NCI-H82 treated with DMSO at 0.1 percent for 48 hours (cell line): ENCODE measurements around the gene C19orf85.
"Not testable (repeated sequence)": the region's sequence is repeated elsewhere in the genome, so short reads cannot be mapped to it uniquely, and the experiment has no call there.

ENCODE experiments used
- DNase-seq: peaks from one replicate; lab custom pipeline; 2025; ENCODE audit not compliant: unreplicated experiment; lab: John Stamatoyannopoulos, UW

Gene C19orf85

DNA sequence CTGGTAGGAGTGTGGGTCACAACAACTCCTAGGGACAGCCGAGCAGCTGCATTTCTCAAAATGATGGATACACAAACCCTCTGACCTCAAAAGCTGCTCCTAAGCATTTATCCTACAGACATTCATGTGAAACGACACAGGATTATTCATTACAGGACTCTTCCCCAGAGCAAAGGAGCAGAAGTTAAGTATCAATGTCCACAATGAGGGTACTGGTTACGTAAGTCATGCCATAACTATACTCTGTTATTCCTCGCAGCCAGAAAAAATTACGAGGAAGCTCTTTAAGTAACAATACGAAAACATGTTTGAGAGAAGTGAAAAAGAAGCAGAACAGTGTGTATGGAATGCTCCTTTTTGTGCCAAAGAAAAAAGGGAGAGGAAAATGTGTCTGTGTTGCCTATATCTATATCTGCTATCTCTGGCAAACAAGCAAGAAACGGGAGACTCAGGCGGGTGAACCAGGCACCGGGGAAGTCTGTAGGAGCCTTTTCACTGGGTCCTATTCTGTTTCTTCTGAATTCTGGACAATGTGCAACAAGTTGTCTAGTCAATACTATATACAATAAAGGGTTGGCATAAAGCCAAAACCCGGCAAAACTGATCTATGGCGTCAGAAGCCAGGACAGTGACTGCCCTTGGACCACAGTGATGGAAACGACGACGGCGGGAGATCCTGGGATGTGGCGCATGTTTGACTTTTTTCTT is 4.4 kb downstream of the C19orf85 start:
- no peak for DNase-seq

DNA sequence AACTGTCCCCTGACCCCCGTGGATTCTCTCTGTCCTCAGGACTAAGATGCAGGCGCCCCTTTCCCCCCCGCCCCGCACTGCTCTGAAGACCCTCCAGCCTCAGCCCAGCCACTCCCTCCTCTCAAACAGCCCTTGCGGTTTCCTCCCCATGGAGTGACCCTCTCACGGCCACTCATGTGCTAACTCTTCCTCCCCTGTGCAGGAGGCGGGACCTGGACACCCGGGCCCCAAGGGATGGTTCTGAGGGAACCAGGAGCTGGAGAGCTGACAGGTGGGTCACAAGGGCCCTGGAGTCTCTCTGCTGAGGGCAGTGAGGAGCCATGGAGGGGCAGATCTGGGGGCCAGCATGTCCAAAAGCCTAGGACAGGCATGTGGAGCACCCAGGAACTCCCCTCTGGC is 5.0 kb downstream of the C19orf85 start:
- no peak for DNase-seq

- no peak for DNase-seq
Observed at GRCh38 chr19:55457683-55458457, 6.7 kb downstream of the C19orf85 start.

DNA sequence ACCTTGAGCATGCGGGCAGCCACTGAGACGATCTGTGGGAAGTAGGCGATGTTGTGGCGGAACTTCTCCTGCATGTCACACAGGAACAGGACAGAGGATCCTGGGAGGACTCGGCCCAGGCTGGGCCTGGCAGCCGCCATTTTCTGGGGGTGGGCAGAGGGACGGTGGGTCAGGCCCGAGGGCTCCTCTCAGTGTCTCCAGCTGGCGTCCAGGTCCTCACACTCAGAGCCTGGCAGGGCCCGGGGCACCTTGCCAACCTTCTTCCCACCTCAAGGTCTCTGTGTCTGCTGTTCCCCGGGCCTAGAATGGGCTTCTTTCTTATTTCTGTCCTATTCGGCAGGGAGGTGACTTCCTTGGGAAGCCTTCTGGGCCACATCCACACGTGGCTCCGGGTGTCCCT is 8.2 kb downstream of the C19orf85 start:
- DNase-seq = no peak

DNA sequence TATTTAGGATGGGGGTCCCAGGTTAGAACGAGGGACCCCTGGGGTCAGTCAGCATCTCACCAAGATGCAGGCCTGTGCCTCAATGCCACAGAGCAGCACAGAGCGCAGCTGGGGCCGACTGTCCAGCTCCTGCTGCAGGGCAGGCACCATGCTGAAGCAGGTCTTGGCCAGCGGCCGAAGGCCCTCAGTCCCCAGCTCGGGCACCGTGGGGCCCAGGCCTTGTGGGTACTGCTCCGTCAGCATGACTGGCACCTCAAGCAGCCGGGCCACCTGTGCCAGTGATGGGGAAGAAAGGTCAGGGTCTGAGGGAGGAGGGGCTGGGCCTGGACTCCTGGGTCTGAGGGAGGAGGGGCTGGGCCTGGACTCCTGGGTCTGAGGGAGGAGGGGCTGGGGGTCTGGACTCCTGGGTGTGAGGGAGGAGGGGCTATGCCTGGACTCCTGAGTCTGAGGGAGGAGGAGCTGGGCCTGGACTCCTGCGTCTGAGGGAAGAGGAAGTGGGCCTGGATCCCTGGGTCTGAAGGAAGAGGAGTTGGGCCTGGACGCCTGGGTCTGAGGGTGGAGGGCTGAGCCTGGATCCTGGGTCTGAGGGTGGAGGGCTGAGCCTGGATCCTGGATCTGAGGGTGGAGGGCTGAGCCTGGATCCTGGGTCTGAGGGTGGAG is 8.8 kb downstream of the C19orf85 start:
- no peak for DNase-seq

- no peak for DNase-seq
Observed at GRCh38 chr19:55454787-55455243, 9.7 kb downstream of the C19orf85 start.

GRCh38 chr19:55453511-55454260 is 10.9 kb downstream of the C19orf85 start:
- no peak for DNase-seq

DNA sequence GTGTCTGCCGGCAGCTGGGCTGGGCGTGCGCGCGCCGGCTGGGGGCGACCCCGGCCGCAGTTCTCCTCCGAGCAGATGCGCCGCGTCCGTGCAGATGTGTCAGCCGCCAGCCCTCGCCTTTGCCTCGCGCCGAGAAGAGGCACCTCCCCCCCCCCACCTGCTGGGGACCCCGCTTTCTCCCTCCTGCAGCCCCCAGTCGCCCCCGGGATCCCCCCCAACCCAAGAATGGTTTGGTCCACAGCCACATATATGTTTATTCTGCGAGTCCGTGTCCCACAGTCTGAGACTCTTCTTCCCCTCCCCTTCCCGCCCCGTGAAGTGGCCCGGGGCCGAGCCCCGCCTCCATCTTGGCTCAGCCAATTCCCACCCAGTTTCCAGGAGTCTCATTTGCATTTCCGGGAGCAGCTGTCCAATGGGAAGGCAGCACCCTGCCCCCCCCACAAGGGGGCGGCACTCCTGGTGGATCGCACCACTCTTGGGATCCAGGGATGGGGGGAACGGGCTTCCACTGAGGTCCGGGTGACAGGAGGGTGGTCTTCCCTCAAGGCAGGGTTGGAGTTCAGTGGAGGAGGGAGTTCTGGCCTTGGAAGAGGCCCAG is 11.7 kb downstream of the C19orf85 start:
- DNase-seq = peak; percentile 89

DNA sequence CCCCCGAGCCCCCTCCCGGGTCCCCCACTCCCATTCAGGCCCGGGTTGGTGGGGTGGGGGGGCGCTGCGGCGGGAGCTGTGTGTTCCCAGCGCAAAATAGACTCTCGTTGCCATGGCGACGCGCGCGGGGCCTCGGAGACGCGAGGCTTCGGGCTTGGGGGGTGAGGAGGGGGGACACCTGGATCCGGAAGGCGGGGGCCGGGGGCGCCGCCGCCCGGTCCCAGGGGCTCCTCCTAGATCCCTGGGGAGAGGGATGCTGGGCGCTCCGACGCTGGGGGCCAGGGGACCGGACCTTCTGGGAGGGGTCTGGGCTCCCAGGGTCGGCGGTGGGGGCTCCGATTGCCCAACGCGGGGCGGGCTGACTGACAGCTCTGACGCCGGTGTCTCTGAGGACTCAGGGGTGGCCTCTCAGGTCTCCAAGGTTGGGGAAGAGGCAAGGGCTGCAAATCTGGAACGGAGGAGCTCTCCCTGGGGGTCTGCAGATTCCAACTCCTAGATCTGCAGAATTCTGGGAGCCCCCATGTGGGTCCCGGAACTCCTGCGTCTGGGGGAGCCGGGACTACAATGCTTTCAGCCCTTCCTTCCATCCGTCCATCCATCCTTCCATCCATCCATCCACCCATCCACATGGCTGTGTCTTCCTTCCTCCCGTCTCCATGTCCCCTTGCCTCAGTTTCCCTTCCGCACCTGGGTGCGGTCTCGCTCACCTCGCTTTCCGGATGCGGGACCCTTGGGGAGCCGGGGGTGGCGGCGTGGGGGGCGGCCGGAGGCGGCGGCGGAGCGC is 12.4 kb downstream of the C19orf85 start:
- no peak for DNase-seq

GRCh38 chr19:55451163-55451964 is 13.2 kb downstream of the C19orf85 start:
- no peak for DNase-seq

GRCh38 chr19:55449469-55449868 is 15.1 kb downstream of the C19orf85 start:
- no peak for DNase-seq

GRCh38 chr19:55448175-55448490 is 16.4 kb downstream of the C19orf85 start:
- DNase-seq = not testable (repeated sequence)

DNA sequence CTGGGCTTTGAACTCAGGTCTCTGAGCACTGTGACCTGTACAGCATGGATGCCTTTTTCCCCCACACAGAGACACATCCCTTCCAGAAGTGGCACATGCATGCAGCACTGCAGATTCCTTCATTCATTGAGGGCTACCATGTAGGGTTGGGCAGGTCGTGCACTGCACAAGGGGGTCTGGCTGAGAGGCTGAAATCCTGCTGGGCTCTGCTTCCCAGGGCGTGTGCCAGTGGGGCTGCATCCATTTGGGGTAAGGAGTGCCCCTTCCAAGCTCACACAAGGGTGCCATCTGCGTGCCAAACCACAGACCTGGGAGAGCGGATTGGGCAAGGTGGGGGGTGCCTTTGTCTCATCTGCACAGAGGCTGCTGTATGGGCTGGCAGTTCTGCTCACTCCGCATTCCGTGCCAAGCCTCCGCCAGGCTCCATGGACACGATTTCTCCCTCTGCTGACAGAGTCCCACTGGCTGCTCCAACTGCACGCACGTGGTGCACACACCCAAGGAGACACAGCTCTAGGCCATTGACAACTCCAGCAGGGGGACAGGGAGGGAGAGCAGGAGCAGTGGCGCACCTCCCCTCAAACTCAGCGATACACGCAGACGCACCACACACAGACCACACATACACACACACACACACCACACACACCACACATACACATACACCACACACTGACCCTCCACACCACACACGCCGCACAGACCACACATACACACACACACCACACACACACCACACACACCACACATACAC is 17.0 kb downstream of the C19orf85 start:
- no peak for DNase-seq

GRCh38 chr19:55446060-55446459 is 18.5 kb downstream of the C19orf85 start:
- DNase-seq = no peak

DNA sequence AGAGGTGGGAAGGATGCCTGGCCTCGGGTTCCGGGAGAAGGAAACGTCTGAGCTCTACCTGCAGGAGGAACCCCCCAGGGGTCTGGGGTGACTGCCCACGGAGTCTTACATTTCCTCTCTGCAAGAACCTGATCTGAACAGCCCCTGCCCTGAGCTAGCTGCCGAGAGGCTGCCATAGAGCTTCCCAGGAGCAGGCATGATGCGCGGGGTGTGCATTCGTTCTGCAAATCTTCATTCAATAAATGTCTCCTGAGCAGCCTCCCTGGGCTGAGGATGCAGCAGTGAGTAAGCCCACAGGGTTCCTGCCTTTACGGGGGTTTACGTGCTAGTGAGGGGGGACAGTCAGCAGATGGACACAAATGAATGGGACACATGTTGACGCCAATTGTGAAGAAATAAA is 19.9 kb downstream of the C19orf85 start:
- no peak for DNase-seq

GRCh38 chr19:55443824-55444480 is 20.6 kb downstream of the C19orf85 start:
- no peak for DNase-seq

- DNase-seq = no peak
Observed at GRCh38 chr19:55443045-55443823, 21.3 kb downstream of the C19orf85 start, which contains the start of gene SHISA7. Gene SHISA7, minus strand, starts transcription at chr19:55443300. Its CDS starts 437 bp downstream, at chr19:55442863.
